ENCODE data around the gene EXO1.

The EXO1 gene

DNA sequence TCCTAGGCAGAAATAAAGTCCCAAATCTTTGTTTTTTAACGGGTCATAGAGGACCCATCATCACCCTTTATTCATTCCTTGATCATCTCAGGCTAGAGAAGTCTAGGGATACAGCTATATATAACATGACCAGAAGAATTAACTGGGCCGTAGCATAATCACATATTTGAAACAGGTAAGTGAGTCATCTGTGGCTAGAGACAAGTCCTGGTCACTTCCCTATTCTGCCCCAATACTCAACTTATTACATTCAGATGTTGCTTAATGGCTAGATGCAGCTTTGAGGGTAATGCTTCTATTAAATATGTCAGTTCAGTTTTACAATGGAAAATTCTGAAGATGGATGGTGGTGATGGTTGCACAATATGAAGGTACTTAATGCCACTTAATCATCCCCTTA lies 47.0 kb downstream of the EXO1 start:
- no peak for DNase-seq

DNA sequence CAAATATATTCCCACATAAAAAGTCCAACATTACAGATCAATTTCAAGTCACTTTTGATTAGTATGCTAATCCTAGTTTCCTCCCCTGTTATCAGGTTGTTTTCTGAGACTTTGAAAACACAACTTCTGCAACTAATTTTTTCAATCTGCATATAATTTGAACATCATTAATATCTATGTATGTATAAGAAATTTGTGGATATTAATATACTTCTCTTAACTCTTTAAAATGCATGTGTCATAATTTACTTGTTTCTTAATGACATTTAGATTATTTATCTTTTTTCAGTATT lies 48.6 kb downstream of the EXO1 start:
- DNase-seq = no peak

DNA sequence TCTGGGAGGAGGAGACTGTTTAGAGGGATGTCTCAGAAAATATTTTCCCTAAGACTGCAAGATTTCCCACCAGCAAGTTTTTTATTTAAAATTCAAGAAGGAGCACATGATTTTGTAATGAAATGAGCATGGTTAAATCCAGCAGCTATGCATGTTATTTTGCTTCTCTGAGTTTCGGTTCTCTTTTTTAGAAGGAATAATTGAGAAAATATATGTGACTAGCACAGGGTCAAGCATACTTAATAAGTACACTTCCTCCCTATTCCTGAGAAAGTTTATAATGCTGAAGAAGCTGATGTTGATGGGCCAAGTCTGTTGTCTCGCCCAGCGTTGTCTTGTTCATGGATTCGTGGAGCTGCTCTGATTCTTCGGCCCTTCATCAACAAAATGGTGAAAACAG lies 51.2 kb downstream of the EXO1 start:
- DNase-seq = no peak

DNA sequence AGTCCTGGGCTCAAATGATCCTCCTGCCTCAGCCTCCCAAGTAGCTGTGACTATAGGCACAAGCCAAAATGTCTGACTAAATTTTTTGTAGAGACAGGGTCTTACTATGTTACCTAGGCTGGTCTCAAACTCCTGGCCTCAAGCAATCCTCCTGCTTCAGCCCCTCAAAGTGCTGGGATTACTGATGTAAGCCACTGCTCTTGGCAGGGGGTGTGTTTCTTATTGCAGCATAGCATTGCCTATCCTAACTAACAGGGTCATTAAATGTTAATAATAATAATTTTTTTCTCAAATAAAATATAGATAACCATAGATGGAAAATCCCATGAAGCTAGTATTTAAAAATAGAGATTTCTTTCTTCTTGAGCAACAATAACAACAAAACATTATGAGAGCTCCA lies 52.4 kb downstream of the EXO1 start:
- DNase-seq = no peak

DNA sequence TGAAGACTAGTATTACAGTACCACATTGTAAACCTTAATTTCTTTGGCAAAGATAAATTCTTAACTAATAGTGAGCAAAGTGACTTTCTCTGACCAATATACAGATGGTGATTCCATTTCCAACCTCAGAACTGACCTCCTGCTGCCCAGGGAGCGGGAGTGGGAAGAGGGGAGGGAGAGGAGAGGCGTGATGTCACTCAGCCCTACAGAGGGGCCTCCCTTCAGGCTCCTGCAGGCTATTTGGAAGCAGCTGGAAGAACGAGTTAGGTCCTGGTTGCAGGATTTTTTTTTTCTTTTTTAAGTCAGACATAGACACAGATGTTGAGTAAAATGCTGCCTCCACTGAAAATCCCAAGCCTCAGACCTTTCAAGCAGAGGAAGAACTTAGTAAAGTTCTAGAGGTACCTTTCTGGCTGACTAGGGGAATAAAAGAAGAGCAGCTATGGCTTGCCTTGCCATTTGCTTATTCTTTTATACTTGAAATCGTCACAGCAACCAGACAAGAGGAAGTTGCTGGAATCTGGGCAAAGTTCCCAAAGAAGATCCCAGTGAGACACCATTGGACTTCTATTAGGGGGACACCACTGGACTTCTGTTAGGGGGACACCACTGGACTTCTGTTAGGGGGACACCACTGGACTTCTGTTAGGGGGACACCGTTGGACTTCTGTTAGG lies 54.5 kb downstream of the EXO1 start:
- DNase-seq = no peak

DNA sequence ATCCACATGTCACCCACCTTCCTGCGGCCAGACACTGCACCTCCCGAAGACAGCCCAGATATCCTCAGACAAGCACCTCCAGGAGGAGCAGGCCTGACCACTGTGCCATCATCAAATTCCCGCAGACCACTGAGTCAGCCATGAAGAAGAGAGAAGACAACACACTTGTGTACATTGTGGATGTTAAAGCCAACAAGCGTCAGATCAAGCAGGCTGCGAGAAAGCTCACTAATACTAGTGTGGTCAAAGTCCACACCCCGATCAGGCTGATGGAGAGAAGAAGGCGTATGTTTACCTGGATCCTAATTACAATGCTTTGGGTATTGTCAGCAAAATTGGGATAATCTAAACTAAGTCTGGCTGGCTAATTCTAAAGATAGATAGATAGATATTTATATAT lies 68.2 kb downstream of the EXO1 start:
- no peak for DNase-seq

DNA sequence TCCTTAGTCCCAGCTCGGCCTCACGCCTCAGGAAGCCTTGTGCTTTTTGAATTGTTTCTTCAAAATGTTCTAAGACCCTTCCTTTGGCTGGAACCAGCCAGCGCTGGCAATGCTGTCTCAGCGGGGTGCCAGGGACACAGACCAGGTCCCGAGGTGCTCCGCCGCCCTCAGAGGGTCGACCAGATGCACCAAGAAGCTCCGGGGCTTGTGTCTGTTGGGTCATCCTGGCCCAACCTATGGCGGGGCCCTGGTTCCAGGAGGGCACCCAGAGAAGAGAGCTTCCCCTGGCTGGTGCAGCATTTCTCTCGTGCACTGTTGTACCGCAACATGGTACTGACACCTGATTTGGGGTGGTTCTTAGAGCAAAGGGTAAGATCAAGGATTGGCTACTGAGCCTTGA lies 69.5 kb downstream of the EXO1 start:
- DNase-seq = no peak

DNA sequence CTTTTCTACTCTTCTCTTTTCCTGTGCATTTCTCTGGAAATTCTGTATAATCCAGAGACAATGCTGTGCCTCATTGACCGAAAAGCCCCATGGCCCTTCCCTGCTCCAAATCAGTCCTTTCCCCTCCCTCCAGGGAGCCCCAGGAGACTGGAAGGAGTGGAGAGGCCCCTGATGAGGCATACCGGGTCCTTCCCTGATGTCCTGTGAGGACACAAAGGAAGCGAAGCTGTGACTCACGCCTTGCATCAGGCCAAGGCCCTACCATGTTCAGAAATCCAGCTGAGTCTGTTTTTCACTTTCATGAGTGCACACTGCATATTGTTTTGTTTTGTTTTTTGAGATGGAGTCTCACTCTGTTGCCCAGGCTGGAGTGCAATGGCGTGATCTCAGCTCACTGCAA lies 70.9 kb downstream of the EXO1 start:
- DNase-seq = no peak

DNA sequence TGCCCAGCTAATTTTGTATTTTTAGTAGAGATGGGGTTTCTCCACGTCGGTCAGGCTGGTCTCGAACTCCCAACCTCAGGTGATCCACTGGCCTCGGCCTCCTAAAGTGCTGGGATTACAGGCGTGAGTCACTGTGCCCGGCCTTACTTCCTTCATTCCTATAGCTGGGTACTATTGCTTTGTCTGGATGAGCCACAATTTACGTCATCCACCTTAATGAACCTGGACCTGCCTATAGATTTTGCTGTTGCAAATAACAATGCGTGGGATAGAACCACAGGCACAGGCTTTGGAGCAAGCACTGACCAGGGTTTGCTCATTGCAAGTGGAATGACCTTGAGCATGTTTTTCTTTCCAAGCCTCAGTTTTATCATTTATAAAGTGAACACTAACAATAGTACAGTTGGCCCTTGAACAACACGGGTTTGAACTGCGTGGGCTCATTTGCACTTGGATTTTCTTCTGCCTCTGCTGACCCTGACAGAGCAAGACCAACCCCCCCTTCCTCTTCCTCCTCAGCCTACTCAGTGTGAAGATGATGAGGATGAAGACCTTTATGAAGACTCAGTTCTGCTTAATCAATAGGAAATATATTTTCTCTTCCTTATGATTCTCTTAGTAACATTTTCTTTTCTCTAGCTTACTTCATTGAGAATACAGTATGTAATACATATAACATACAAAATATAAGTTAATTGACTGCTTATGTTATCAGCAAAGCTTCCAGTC lies 76.2 kb downstream of the EXO1 start:
- DNase-seq = no peak

DNA sequence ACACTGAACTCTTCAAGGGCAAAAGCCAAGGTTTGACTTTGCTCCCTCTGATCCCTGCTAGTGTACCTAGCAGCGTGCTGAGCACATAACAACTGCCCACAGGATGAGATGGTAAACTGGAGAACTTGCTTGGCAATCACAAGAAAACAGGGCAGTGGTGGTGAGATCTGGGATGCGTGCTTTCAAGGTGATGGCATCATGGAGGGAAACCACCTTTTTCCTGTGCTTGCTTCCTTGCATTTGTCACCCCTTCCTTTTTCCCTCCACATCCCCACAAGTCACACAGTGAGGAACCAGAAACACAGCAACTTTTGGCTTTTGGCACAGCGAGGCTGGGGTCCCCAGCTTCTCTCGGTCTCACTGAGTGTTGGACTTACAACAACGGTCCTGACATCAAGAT lies 78.1 kb downstream of the EXO1 start:
- DNase-seq = no peak

DNA sequence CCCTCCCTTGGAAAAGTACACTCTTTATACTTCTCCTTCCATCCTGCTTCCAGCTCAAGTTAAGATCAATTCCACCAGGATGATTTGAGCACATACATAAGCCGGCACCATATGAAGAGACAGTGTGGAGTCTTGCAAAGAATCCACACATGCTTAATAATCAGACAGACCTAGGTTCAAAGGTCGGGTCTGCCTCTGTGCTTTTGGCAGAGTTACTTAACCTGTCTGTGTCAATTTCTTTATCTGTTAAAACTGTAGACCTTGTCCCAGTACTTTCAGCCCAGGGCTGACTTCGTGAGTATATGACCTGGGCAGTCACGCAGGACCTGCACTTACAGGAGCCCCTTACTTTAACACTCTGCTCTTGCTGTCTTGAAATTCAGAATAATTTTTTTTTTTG lies 79.3 kb downstream of the EXO1 start:
- no peak for DNase-seq

DNA sequence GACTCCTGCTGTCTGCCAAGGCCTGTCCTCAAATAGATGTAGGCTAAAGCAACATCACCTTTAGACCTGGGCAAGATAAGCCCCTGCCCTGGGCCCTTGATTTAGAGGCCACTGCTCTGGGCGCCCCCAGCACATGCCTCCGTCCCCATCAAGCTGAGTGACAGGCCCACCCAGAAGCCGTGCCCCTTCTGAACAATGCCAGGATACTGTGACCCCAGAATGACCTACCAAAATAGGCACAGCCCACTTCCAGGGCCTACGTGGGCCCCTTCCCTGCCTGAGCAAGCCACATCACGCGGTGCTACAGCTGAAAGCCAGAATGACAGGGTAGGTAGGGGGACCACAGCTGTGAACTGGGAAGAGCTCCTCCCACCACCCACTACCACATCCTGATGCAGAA lies 84.8 kb downstream of the EXO1 start:
- no peak for DNase-seq

DNA sequence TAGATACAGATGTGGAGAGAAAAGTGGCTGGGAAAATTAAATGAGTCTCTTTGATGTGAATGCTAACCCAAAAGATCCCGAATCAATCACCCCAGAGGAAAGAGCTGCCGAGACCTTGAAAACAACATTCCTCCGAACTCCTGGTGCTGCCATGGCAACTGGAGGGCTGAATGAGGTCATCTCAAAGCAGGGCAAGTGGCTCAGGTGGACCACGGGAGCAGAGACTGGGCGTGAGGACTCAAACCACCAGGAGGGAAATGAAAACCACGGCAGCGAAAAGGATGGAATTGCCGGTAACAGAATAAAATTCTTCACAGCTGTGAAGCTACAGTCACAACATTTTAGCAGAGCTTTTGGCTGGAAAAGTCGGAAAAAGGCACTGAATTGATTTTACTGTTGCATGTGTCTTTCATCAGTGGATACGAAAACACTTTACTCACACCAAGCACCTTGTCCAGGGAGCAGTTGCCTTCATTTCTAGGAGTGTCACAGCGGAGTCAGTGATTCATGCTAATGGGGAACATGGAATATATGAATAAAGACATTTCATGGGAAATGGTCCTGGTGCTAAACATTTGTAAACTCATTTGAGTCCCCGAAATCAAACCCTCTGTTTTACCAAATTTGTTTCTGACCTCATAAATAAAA lies 86.3 kb downstream of the EXO1 start:
- no peak for DNase-seq

DNA sequence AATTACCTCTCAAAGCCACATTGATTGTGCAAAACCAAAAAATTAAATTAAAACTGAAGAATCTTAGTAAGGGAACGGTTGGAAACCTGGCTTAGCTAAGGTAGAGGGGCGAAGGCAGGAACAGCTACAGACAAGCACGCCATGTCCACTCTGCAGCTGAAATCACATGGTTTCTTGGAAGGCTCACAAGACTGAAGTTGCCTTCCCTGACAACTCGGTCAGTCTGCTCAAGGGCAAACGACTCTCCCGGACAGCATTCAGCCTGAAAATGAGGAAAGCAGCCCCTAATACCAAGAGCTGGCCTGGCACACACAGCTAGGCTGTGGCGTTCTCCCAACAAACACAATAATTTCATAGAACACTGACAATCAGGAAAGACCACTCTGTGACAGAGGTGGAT lies 86.9 kb downstream of the EXO1 start:
- DNase-seq = no peak
